ENCODE results near the gene TXNL4A. TPM values are rescaled to one million over a fixed set of nuclear protein-coding genes. Genes with fewer than 3 reads are reported as not detected.
A peak's percentile ranks its signal among the peaks of the same experiment; 100 is the strongest.

TXNL4A gene
- total RNA-seq, 1 experiment from 2014 or later: 75.9 TPM

GRCh38 chr18:79988071-79988450 is 302 bp downstream of the TXNL4A start:
- Mint-ChIP-seq H3K9me3 (ENCODE audit: low read depth, unreplicated experiment) (no peaks in the 10 kb centered on the region), H3K4me1 (ENCODE audit: low read depth, unreplicated experiment) (peaks cover 7% of the 10 kb centered on the region), H3K36me3 (ENCODE audit: insufficient read depth, unreplicated experiment) (peaks cover 34% of the 10 kb centered on the region), H3K27me3 (ENCODE audit: unreplicated experiment) (no peaks in the 10 kb centered on the region), H3K4me3 (ENCODE audit: low read depth, unreplicated experiment) (peak overlapping the region; percentile 73), H3K27ac (ENCODE audit: unreplicated experiment) (no peak overlapping the region)
- DNase-seq: peak; percentile 54
- BruUV-seq (replicated peaks): no TSS peak
- TF ChIP-seq CTCF (IDR thresholded peaks at IDR 0.05; ENCODE audit: unreplicated experiment): no peak
- CTCF ChIA-PET: interaction anchor here (0.6 kb wide), 2 partner anchors 25 to 31 kb away, joined by 3 read pairs; no protein-coding TSS in a partner anchor
- intact Hi-C loops (cut with micrococcal nuclease; ENCODE audit: unreplicated experiment): loop anchor here (10.0 kb wide), 2 partner anchors 47 to 127 kb away; partner anchors contain the start of gene RBFA

- Mint-ChIP-seq H3K4me3 (ENCODE audit: low read depth, unreplicated experiment) (peak overlapping the region; percentile 73), H3K27ac (ENCODE audit: unreplicated experiment) (peak overlapping the region; percentile 42), H3K9me3 (ENCODE audit: low read depth, unreplicated experiment) (no peaks in the 10 kb centered on the region), H3K4me1 (ENCODE audit: low read depth, unreplicated experiment) (peaks cover 8% of the 10 kb centered on the region), H3K36me3 (ENCODE audit: insufficient read depth, unreplicated experiment) (peaks cover 37% of the 10 kb centered on the region), H3K27me3 (ENCODE audit: unreplicated experiment) (no peaks in the 10 kb centered on the region)
- TF ChIP-seq CTCF (IDR thresholded peaks at IDR 0.05; ENCODE audit: unreplicated experiment): no peak
- intact Hi-C loops (cut with micrococcal nuclease; ENCODE audit: unreplicated experiment): loop anchor here (10.0 kb wide), 2 partner anchors 47 to 127 kb away; partner anchors contain the start of gene RBFA
- BruUV-seq (replicated peaks): TSS peak; percentile 55
- no peak for DNase-seq
- CTCF ChIA-PET: interaction anchor here (0.6 kb wide), 2 partner anchors 24 to 31 kb away, joined by 3 read pairs; no protein-coding TSS in a partner anchor
These were observed 797 bp downstream of the TXNL4A start for GRCh38 chr18:79987566-79987965.

GRCh38 chr18:79986726-79987125 is 1.6 kb downstream of the TXNL4A start:
- no peaks in the 10 kb centered on the region for H3K27me3 Mint-ChIP-seq (ENCODE audit: unreplicated experiment)
- peaks cover 40% of the 10 kb centered on the region for H3K36me3 Mint-ChIP-seq (ENCODE audit: insufficient read depth, unreplicated experiment)
- H3K27ac Mint-ChIP-seq (ENCODE audit: unreplicated experiment): peak overlapping the region; percentile 5
- DNase-seq: no peak
- peaks cover 17% of the 10 kb centered on the region for H3K4me1 Mint-ChIP-seq (ENCODE audit: low read depth, unreplicated experiment)
- BruUV-seq (replicated peaks): no TSS peak
- CTCF ChIA-PET: no interaction called here
- intact Hi-C loops (cut with micrococcal nuclease; ENCODE audit: unreplicated experiment): loop anchor here (10.0 kb wide), 2 partner anchors 48 to 128 kb away; partner anchors contain the start of gene RBFA
- peak overlapping the region; percentile 73 for H3K4me3 Mint-ChIP-seq (ENCODE audit: low read depth, unreplicated experiment)
- no peaks in the 10 kb centered on the region for H3K9me3 Mint-ChIP-seq (ENCODE audit: low read depth, unreplicated experiment)
- TF ChIP-seq CTCF (IDR thresholded peaks at IDR 0.05; ENCODE audit: unreplicated experiment): no peak

GRCh38 chr18:79985172-79985571 is 3.2 kb downstream of the TXNL4A start:
- intact Hi-C loops (cut with micrococcal nuclease; ENCODE audit: unreplicated experiment): loop anchor here (10.0 kb wide), 2 partner anchors 50 to 130 kb away; partner anchors contain the start of gene RBFA
- Mint-ChIP-seq H3K4me3 (ENCODE audit: low read depth, unreplicated experiment) (no peak overlapping the region), H3K27ac (ENCODE audit: unreplicated experiment) (no peak overlapping the region), H3K9me3 (ENCODE audit: low read depth, unreplicated experiment) (no peaks in the 10 kb centered on the region), H3K27me3 (ENCODE audit: unreplicated experiment) (no peaks in the 10 kb centered on the region), H3K4me1 (ENCODE audit: low read depth, unreplicated experiment) (peaks cover 18% of the 10 kb centered on the region), H3K36me3 (ENCODE audit: insufficient read depth, unreplicated experiment) (peaks cover 40% of the 10 kb centered on the region)
- CTCF ChIA-PET: interaction anchor here (1.0 kb wide), 1 partner anchor 164 kb away, joined by 3 read pairs; no protein-coding TSS in a partner anchor
- TF ChIP-seq CTCF (IDR thresholded peaks at IDR 0.05; ENCODE audit: unreplicated experiment): no peak
- no peak for DNase-seq
- no TSS peak for BruUV-seq (replicated peaks)
